Osteoblast (primary cell): ENCODE measurements around the gene CST9. TPM values are rescaled to one million over a fixed set of nuclear protein-coding genes. Genes with fewer than 3 reads are reported as not detected.

Experiments used
- DNase-seq: peaks from one replicate; pipeline ENCODE4 v3.0.0; 2011; ENCODE audit warnings: low spot score, mixed read lengths; ENCODE audit not compliant: insufficient read length; ENCODE audit errors: missing footprints
- H2AFZ ChIP-seq: 2 replicates; pipeline ENCODE4 v1.6.0; 2011; ENCODE audit warnings: mild to moderate bottlenecking, low read length
- H3K27ac ChIP-seq: 2 replicates; pipeline ENCODE4 v1.5.1; 2011; ENCODE audit warnings: mild to moderate bottlenecking, low read depth, low read length, moderate library complexity
- H3K27me3 ChIP-seq: 2 replicates; pipeline ENCODE4 v1.6.0; 2012; ENCODE audit warnings: mild to moderate bottlenecking, control low read depth, inconsistent platforms, low read length, moderate library complexity; ENCODE audit not compliant: insufficient read depth
- H3K36me3 ChIP-seq: 2 replicates; pipeline ENCODE4 v1.5.1; 2011; ENCODE audit warnings: mild to moderate bottlenecking, low read length, control low read depth, moderate library complexity; ENCODE audit not compliant: insufficient read depth
- H3K4me1 ChIP-seq: 2 replicates; pipeline ENCODE4 v1.5.1; 2011; ENCODE audit warnings: mild to moderate bottlenecking, low read length, control low read depth, moderate library complexity; ENCODE audit not compliant: insufficient read depth
- H3K4me2 ChIP-seq: 2 replicates; pipeline ENCODE4 v1.6.0; 2011; ENCODE audit warnings: mild to moderate bottlenecking, low read length; ENCODE audit not compliant: insufficient read depth
- H3K4me3 ChIP-seq: fragments of 200-600 bp; sonication (generic); 3 replicates; pipeline ENCODE4 v1.5.1; 2012; ENCODE audit warnings: mild to moderate bottlenecking, low read length, inconsistent platforms; ENCODE audit not compliant: insufficient read depth
- H3K79me2 ChIP-seq: 2 replicates; pipeline ENCODE4 v1.6.0; 2012; ENCODE audit warnings: mild to moderate bottlenecking, low read length, control low read depth, inconsistent platforms; ENCODE audit not compliant: insufficient read depth
- H3K9me3 ChIP-seq: 2 replicates; pipeline ENCODE4 v1.5.1; 2011; ENCODE audit warnings: low read depth, low read length, control low read depth
- H4K20me1 ChIP-seq: 2 replicates; pipeline ENCODE4 v1.6.0; 2012; ENCODE audit warnings: mild to moderate bottlenecking, low read length, control low read depth; ENCODE audit not compliant: insufficient read depth
- CTCF ChIP-seq: IDR thresholded peaks from 2 replicates; pipeline ENCODE4 v1.5.1; 2011; ENCODE audit warnings: mild to moderate bottlenecking, low read depth, low read length, moderate library complexity; ENCODE audit errors: extremely low read depth
- total RNA-seq: library from RNA; depleted of rRNA; stranded (reverse); fragments of >200 nt; gene quantifications from 2 replicates; pipeline ENCODE4 v1.2.3, GENCODE V29; 2012

The CST9 gene
- total RNA-seq, 1 donor, result not detected

- DNase-seq, result no peak
- H3K27ac ChIP-seq, result no peak overlapping the region
- H2AFZ ChIP-seq, result no peak overlapping the region
- TF ChIP-seq CTCF, result no peak
- no peaks in the 10 kb centered on the region for H3K9me3 ChIP-seq
- H3K4me3 ChIP-seq, result no peak overlapping the region
- H3K27me3 ChIP-seq, result no peaks in the 10 kb centered on the region
- H3K79me2 ChIP-seq, result no peaks in the 10 kb centered on the region
- H3K4me1 ChIP-seq, result no peaks in the 10 kb centered on the region
- H3K36me3 ChIP-seq, result no peaks in the 10 kb centered on the region
- no peak overlapping the region for H3K4me2 ChIP-seq
- H4K20me1 ChIP-seq, result no peaks in the 10 kb centered on the region
Measured at GRCh38 chr20:23585808-23586734, 19.6 kb downstream of the CST9 start.

GRCh38 chr20:23585449-23585807 lies 20.3 kb downstream of the CST9 start:
- Histone ChIP-seq H3K27ac (no peak overlapping the region), H3K36me3 (no peaks in the 10 kb centered on the region), H3K9me3 (no peaks in the 10 kb centered on the region), H3K4me1 (no peaks in the 10 kb centered on the region), H3K4me3 (no peak overlapping the region), H4K20me1 (no peaks in the 10 kb centered on the region), H3K4me2 (no peak overlapping the region), H2AFZ (no peak overlapping the region), H3K79me2 (no peaks in the 10 kb centered on the region), H3K27me3 (no peaks in the 10 kb centered on the region)
- no peak for TF ChIP-seq CTCF
- no peak for DNase-seq

GRCh38 chr20:23584434-23585199 lies 21.1 kb downstream of the CST9 start:
- H3K27me3 ChIP-seq, result no peaks in the 10 kb centered on the region
- no peaks in the 10 kb centered on the region for H3K4me1 ChIP-seq
- H3K27ac ChIP-seq, result no peak overlapping the region
- no peak for DNase-seq
- no peak overlapping the region for H2AFZ ChIP-seq
- no peak for TF ChIP-seq CTCF
- H3K79me2 ChIP-seq, result no peaks in the 10 kb centered on the region
- H4K20me1 ChIP-seq, result no peaks in the 10 kb centered on the region
- H3K9me3 ChIP-seq, result no peaks in the 10 kb centered on the region
- H3K4me2 ChIP-seq, result no peak overlapping the region
- H3K36me3 ChIP-seq, result no peaks in the 10 kb centered on the region
- H3K4me3 ChIP-seq, result no peak overlapping the region

GRCh38 chr20:23583526-23583925 lies 22.2 kb downstream of the CST9 start:
- Histone ChIP-seq H3K4me1 (no peaks in the 10 kb centered on the region), H2AFZ (no peak overlapping the region), H3K9me3 (no peaks in the 10 kb centered on the region), H3K4me2 (no peak overlapping the region), H3K79me2 (no peaks in the 10 kb centered on the region), H4K20me1 (no peaks in the 10 kb centered on the region), H3K4me3 (no peak overlapping the region), H3K36me3 (no peaks in the 10 kb centered on the region), H3K27ac (no peak overlapping the region), H3K27me3 (no peaks in the 10 kb centered on the region)
- no peak for TF ChIP-seq CTCF
- no peak for DNase-seq
